Common myeloid progenitor, CD34-positive (primary cell): ENCODE results near the gene MRPL58.
A peak's percentile ranks its signal among the peaks of the same experiment; 100 is the strongest.

Experiments
- CTCF ChIA-PET: fragments of 350-600 bp; sonication (Branson Sonifier 250); formaldehyde crosslinking; loops from one replicate; lab custom pipeline; 2021; ENCODE audit warnings: antibody characterized with exemption; lab: Charles Lee
- POLR2A ChIA-PET: fragments of 350-600 bp; sonication (Branson Sonifier 250); formaldehyde crosslinking; loops from one replicate; lab custom pipeline; 2021; ENCODE audit warnings: antibody characterized with exemption; lab: Charles Lee
- DNase-seq, 3 donors: peaks; one replicate each; pipeline versions ENCODE4 v3.0.0 to v3.0.0-alpha.2; 2013
- H3K27ac ChIP-seq, 2 experiments: 1 replicate in 1 of 2; 2 replicates in 1 of 2; pipeline ENCODE4 v1.7.0; 2013; ENCODE audit warnings: inconsistent platforms in 2 of 2, low read length in 2 of 2, mild to moderate bottlenecking in 2 of 2, low read depth in 1 of 2, moderate library complexity in 1 of 2; ENCODE audit not compliant: severe bottlenecking in 2 of 2, insufficient read depth in 1 of 2, poor library complexity in 1 of 2
- H3K27me3 ChIP-seq, 5 experiments: replicated peaks in 2 of 5; 1 replicate in 3 of 5; 2 replicates in 2 of 5; pipeline versions ENCODE4 v1.6.1 to v1.7.0; 2013; ENCODE audit warnings: low read length in 4 of 5, mild to moderate bottlenecking in 2 of 5, moderate library complexity in 2 of 5, inconsistent platforms in 1 of 5; ENCODE audit not compliant: insufficient read depth in 5 of 5, control insufficient read depth in 4 of 5
- H3K36me3 ChIP-seq, 4 experiments: 1 replicate in 2 of 4; 2 replicates in 2 of 4; pipeline versions ENCODE4 v1.6.1 to v1.7.0; 2013; ENCODE audit warnings: low read length in 3 of 4, control low read depth in 1 of 4, mild to moderate bottlenecking in 1 of 4; ENCODE audit not compliant: control insufficient read depth in 4 of 4, insufficient read depth in 4 of 4
- H3K4me1 ChIP-seq, 4 experiments: 1 replicate in 3 of 4; 2 replicates in 1 of 4; pipeline versions ENCODE4 v1.6.1 to v1.7.1; 2013; ENCODE audit warnings: low read length in 3 of 4, mild to moderate bottlenecking in 3 of 4, control low read depth in 1 of 4, inconsistent platforms in 1 of 4, moderate library complexity in 1 of 4; ENCODE audit not compliant: control insufficient read depth in 4 of 4, insufficient read depth in 4 of 4; ENCODE audit errors: control extremely low read depth in 1 of 4
- H3K4me3 ChIP-seq, 7 experiments: 1 replicate in 4 of 7; 2 replicates in 3 of 7; pipeline versions ENCODE4 v1.5.1 to v1.7.0; 2013; ENCODE audit warnings: mild to moderate bottlenecking in 7 of 7, low read length in 6 of 7, moderate library complexity in 6 of 7, inconsistent platforms in 2 of 7, low read depth in 2 of 7, control low read depth in 1 of 7; ENCODE audit not compliant: insufficient read depth in 4 of 7, control insufficient read depth in 1 of 7; ENCODE audit errors: extremely low read depth in 1 of 7
- H3K9me3 ChIP-seq, 5 experiments: 1 replicate in 4 of 5; 2 replicates in 1 of 5; pipeline versions ENCODE4 v1.6.1 to v1.7.1; 2013; ENCODE audit warnings: low read length in 4 of 5, mild to moderate bottlenecking in 2 of 5, inconsistent platforms in 1 of 5, low read depth in 1 of 5, moderate library complexity in 1 of 5; ENCODE audit not compliant: control insufficient read depth in 4 of 5, insufficient read depth in 2 of 5; ENCODE audit errors: control extremely low read depth in 1 of 5
- WGBS: methylation state at CpG from one replicate; pipeline ENCODE4 v1.1.5; 2013; ENCODE audit not compliant: insufficient coverage; 5-methylcytosine and 5-hydroxymethylcytosine counted together

Gene MRPL58

DNA sequence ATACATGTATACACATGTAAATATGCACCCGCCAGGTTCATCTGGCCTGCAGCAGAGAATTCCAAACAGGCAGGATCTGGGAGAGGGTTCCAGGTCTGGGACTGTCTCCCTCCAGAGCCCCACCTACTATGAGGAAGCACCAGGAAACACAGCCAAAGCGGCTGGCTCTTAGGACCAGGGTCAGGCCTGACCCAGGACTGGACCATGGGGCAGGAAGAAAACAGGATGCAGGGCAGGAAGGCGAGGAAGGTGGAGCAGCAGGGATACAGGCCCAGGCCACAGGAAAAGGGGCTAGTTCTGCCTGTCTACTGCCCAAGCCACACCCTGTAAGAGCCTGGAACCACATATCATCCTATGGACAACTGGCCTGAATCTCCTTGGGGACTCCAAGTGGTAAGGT is 42.1 kb upstream of the MRPL58 start:
- 95% methylated on average over 3 of the region's 3 CpGs for WGBS
- Histone ChIP-seq H3K4me3 (no peak overlapping the region), H3K27me3 (peaks cover 0 to 47% (median 17%) of the 10 kb centered on the region in 5 experiments), H3K27ac (no peak overlapping the region), H3K9me3 (no peaks in the 10 kb centered on the region), H3K36me3 (no peaks in the 10 kb centered on the region), H3K4me1 (peaks cover 0 to 14% (median 8%) of the 10 kb centered on the region in 4 experiments)
- POLR2A ChIA-PET: no interaction called here
- DNase-seq: no peak
- CTCF ChIA-PET: interaction anchor here (1.5 to 6.6 kb wide), 3 partner anchors 8 to 17 kb away, joined by 4 to 49 read pairs (median 5); partner anchors contain the start of gene CDR2L

DNA sequence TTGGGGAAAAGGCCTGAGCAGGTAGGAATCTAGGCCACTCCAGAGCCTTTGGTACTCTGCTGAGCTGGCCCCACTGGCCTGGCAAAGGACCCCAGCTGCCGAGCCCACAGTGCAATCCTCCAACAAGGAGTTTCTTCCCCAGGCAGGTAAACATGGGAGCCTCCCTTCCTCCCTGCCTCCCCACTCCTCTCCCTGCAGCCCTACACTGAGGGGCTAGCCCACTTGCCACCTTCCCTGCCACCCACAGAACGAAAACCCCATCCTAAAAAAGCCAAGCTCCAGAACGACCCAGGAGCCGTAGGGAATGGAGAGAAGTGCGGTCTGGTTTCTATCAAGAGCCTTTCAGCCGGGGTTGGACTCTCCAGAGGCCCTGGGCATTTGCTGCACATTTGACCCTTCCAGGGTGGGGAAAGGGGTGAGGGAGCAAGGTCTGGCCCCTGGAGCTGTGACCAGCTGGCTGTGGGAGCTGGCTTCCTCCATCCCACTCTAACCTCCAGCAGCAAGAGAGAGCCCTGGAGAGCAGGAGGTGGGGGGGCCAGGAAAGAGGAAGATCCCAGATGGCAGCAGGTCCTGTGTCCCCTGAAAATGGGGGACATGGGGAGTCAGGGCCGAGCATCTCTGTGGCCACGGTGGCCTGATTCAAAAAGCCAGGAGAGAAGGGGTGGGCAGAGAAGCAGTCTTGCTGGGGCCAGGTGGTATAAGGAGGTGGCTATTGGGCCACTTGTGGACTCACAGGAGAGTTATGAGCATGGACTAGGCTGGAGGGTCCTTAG is 41.2 kb upstream of the MRPL58 start:
- no peak overlapping the region for H3K27ac ChIP-seq
- no peak for DNase-seq
- H3K9me3 ChIP-seq: no peaks in the 10 kb centered on the region
- ChIA-PET POLR2A (interaction anchor here (0.9 to 1.0 kb wide), 2 partner anchors 9 to 16 kb away, joined by 3 read pairs; partner anchors contain the start of gene CDR2L), CTCF (interaction anchor here (1.1 to 6.6 kb wide), 4 partner anchors 9 to 52 kb away, joined by 4 to 49 read pairs (median 4); partner anchors contain the start of genes CDR2L and MRPL58)
- peaks cover 0 to 49% (median 17%) of the 10 kb centered on the region in 5 experiments for H3K27me3 ChIP-seq
- WGBS: 97% methylated on average over 8 of the region's 8 CpGs
- peaks cover 0 to 14% (median 8%) of the 10 kb centered on the region in 4 experiments for H3K4me1 ChIP-seq
- H3K4me3 ChIP-seq: no peak overlapping the region
- H3K36me3 ChIP-seq: no peaks in the 10 kb centered on the region

DNA sequence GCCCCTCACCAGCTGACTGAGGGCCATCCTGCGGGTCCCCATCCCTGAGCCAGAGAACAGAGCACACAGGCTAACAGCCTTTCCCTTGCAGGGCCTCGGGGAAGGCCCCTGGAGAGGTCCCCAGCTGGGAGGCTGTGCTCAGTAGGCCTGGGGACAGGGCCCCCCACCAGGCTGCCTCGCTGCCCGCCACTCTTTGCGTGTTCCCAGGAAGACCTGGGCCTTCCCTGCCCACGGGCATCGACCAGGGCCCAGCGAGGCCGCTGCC is 40.7 kb upstream of the MRPL58 start:
- WGBS: 28% methylated on average over 9 of the region's 9 CpGs

DNA sequence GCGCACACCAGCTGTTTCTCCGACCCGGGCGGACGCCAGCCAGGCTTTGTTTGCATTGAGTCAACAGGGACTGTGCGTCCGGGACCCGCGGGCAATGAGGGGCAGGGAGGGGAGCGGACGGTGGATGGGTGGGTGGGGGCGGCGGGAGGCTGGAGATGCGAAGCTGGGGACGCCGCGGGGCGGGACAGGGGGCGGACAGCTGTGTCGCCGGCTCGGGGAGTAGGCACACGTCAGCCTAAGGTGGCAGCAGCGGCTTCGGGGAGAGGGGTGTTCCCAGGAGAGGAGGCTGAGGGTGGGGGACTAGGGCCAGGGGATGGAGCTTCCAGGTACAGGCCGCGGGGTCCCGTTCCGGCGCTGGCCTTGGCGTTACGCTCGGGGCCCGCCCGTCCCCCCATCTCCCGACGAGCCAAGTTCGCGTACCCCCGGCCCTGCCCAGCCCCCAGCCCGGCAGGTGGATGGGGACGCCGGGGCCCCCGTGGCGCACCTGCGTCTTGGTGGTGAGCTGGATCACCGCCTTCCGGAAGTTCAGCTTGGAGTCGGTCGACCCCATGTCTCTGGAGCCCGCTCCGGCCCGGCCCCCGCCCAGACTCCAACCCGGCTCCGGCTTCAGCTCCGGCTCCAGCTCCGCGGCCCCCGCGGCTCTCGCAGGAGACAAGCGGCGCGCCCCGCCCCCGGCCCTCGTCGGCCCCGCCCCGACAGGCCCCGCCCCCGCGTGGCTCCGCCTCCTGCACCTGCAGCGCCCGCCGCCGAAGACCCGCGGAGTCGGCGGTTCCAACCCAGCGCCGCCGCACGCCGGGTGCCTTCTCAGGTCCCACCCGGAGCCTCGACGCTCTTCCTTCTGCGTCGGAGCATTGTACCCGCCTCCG is 40.1 kb upstream of the MRPL58 start, which contains the start of gene HID1:
Gene HID1 (minus strand): TSS at position 653 of the 866 bp plus-strand sequence. CDS start 103 bp downstream, at position 550.
- DNase-seq: peak; percentile 47 to 75 (median 70)
- POLR2A ChIA-PET: interaction anchor here (0.6 to 1.0 kb wide), 3 partner anchors 11 to 22 kb away, joined by 3 to 4 read pairs (median 3); partner anchors contain the start of gene CDR2L
- Histone ChIP-seq H3K4me1 (peaks cover 0 to 14% (median 8%) of the 10 kb centered on the region in 4 experiments), H3K9me3 (no peaks in the 10 kb centered on the region), H3K36me3 (no peaks in the 10 kb centered on the region), H3K27me3 (peaks cover 0 to 49% (median 17%) of the 10 kb centered on the region in 5 experiments), H3K4me3 (peak within 1 kb of the TSS; percentile 26 to 78 (median 44)), H3K27ac (no peak within 1 kb of the TSS)
- 1% methylated on average over 69 of the region's 95 CpGs for WGBS
- CTCF ChIA-PET: interaction anchor here (1.1 to 6.6 kb wide), 5 partner anchors 11 to 63 kb away, joined by 3 to 49 read pairs (median 4); partner anchors contain the start of gene MRPL58

More for the DNA sequence above, 40.7 kb upstream of the MRPL58 start:
- peaks cover 0 to 14% (median 8%) of the 10 kb centered on the region in 4 experiments for H3K4me1 ChIP-seq
- ChIA-PET POLR2A (interaction anchor here (0.9 to 1.0 kb wide), 3 partner anchors 10 to 16 kb away, joined by 3 read pairs; partner anchors contain the start of gene CDR2L), CTCF (interaction anchor here (1.1 to 6.6 kb wide), 5 partner anchors 10 to 63 kb away, joined by 3 to 49 read pairs (median 4); partner anchors contain the start of genes CDR2L and MRPL58)
- no peaks in the 10 kb centered on the region for H3K36me3 ChIP-seq
- no peak overlapping the region for H3K27ac ChIP-seq
- H3K27me3 ChIP-seq: peaks cover 0 to 49% (median 17%) of the 10 kb centered on the region in 5 experiments
- peak overlapping the region in 3 of 7 experiments; percentile 63 to 78 (median 65) for H3K4me3 ChIP-seq
- no peak for DNase-seq
- H3K9me3 ChIP-seq: no peaks in the 10 kb centered on the region

DNA sequence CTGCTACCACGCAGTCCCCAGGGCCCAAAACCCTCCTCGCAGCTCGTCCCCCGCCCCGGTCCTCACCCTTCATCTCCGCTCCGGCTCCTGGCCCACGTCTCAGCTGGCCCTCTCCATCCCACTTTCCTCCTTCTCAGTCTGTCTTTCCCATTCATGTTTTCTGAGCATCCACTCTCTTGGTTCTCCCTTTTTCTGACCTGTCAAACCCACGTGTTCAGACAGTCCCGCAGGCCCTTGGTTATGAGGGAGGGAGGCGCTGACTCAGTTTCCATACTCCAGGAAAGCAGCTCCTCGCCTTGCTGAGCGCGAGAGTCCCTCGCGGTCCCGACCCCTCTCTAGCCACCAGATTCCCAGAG is 39.5 kb upstream of the MRPL58 start:
- ChIA-PET CTCF (interaction anchor here (1.2 to 6.6 kb wide), 6 partner anchors 11 to 133 kb away, joined by 3 to 49 read pairs (median 5); partner anchors contain the start of genes KCTD2 and MRPL58), POLR2A (interaction anchor here (0.6 to 1.0 kb wide), 2 partner anchors 10 to 22 kb away, joined by 3 to 4 read pairs; no protein-coding TSS in a partner anchor)
- Histone ChIP-seq H3K36me3 (no peaks in the 10 kb centered on the region), H3K27me3 (peaks cover 0 to 49% (median 19%) of the 10 kb centered on the region in 5 experiments), H3K27ac (no peak overlapping the region), H3K4me3 (peak overlapping the region in 4 of 7 experiments; percentile 26 to 78 (median 58)), H3K4me1 (peaks cover 0 to 14% (median 8%) of the 10 kb centered on the region in 4 experiments), H3K9me3 (no peaks in the 10 kb centered on the region)
- WGBS: 9% methylated on average over 12 of the region's 17 CpGs
- no peak for DNase-seq

DNA sequence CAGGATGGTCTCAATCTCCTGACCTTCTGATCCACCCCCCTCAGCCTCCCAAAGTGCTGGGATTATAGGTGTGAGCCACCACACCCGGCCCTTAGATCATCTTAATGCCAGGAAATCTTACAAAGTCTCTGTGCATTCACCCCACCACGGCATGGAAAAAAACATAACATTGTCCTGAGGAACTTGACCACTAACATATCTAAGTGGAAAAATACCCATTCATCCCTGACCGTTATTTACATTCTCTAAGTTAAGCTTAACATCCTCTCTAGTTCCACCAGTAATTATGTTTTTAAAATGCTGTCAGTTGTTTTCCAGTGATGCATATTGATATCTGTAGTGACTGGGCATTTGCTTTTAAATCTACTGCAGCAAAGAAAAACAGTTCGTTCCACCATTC is 36.5 kb upstream of the MRPL58 start:
- Histone ChIP-seq H3K27me3 (peaks cover 0 to 43% (median 21%) of the 10 kb centered on the region in 5 experiments), H3K27ac (no peak overlapping the region), H3K36me3 (no peaks in the 10 kb centered on the region), H3K4me3 (no peak overlapping the region), H3K4me1 (peaks cover 0 to 14% (median 8%) of the 10 kb centered on the region in 4 experiments), H3K9me3 (no peaks in the 10 kb centered on the region)
- WGBS: 91% methylated on average over 3 of the region's 4 CpGs
- ChIA-PET CTCF (interaction anchor here (2.0 to 2.5 kb wide), 3 partner anchors 12 to 36 kb away, joined by 4 to 7 read pairs (median 6); partner anchors contain the start of genes CDR2L and MRPL58), POLR2A (no interaction called here)
- DNase-seq: no peak
